DMS79 treated with DMSO at 0.1 percent for 48 hours (cell line): ENCODE data around the gene FKBP4.
"Not testable (repeated sequence)": the region's sequence is repeated elsewhere in the genome, so short reads cannot be mapped to it uniquely, and the experiment has no call there.

ENCODE experiments used
- DNase-seq: peaks from one replicate; lab custom pipeline; 2025; lab: John Stamatoyannopoulos, UW

The FKBP4 gene

GRCh38 chr12:2794736-2795289 is at the start of gene FKBP4:
Gene FKBP4, plus strand, starts transcription at chr12:2794970. Its CDS starts 170 bp downstream, at chr12:2795140.
- peak; percentile 57 for DNase-seq

- DNase-seq, result no peak
Observed at GRCh38 chr12:2745655-2746054, 49.1 kb upstream of the FKBP4 start.

GRCh38 chr12:2749580-2749979 is 45.2 kb upstream of the FKBP4 start:
- no peak for DNase-seq

- DNase-seq, result no peak
Observed at GRCh38 chr12:2750185-2750584, 44.6 kb upstream of the FKBP4 start.

GRCh38 chr12:2751230-2751629 is 43.5 kb upstream of the FKBP4 start:
- DNase-seq, result no peak

- DNase-seq, result no peak
Observed at GRCh38 chr12:2751686-2752085, 43.1 kb upstream of the FKBP4 start.

- DNase-seq, result no peak
Observed at GRCh38 chr12:2752676-2753371, 41.9 kb upstream of the FKBP4 start.

- DNase-seq, result no peak
Observed at GRCh38 chr12:2753536-2753935, 41.2 kb upstream of the FKBP4 start.

GRCh38 chr12:2754208-2754607 is 40.6 kb upstream of the FKBP4 start:
- DNase-seq, result peak; percentile 19

- DNase-seq, result no peak
Observed at GRCh38 chr12:2756756-2757155, 38.0 kb upstream of the FKBP4 start.

- no peak for DNase-seq
Observed at GRCh38 chr12:2759733-2760132, 35.0 kb upstream of the FKBP4 start.

GRCh38 chr12:2764398-2764797 is 30.4 kb upstream of the FKBP4 start:
- no peak for DNase-seq

GRCh38 chr12:2765052-2765451 is 29.7 kb upstream of the FKBP4 start:
- no peak for DNase-seq

- DNase-seq, result no peak
Observed at GRCh38 chr12:2765608-2766007, 29.2 kb upstream of the FKBP4 start.

GRCh38 chr12:2768224-2768961 is 26.4 kb upstream of the FKBP4 start:
- DNase-seq, result no peak

GRCh38 chr12:2769866-2770533 is 24.8 kb upstream of the FKBP4 start:
- DNase-seq, result no peak

GRCh38 chr12:2770544-2770943 is 24.2 kb upstream of the FKBP4 start:
- not testable (repeated sequence) for DNase-seq

GRCh38 chr12:2772370-2772769 is 22.4 kb upstream of the FKBP4 start:
- no peak for DNase-seq

GRCh38 chr12:2773199-2773875 is 21.4 kb upstream of the FKBP4 start:
- DNase-seq, result no peak

GRCh38 chr12:2775431-2775830 is 19.3 kb upstream of the FKBP4 start:
- DNase-seq, result no peak

GRCh38 chr12:2776129-2776806 is 18.5 kb upstream of the FKBP4 start:
- peak; percentile 22 for DNase-seq

GRCh38 chr12:2779281-2779680 is 15.5 kb upstream of the FKBP4 start:
- no peak for DNase-seq
